ENCODE measurements around the gene TSPAN8.

DNA sequence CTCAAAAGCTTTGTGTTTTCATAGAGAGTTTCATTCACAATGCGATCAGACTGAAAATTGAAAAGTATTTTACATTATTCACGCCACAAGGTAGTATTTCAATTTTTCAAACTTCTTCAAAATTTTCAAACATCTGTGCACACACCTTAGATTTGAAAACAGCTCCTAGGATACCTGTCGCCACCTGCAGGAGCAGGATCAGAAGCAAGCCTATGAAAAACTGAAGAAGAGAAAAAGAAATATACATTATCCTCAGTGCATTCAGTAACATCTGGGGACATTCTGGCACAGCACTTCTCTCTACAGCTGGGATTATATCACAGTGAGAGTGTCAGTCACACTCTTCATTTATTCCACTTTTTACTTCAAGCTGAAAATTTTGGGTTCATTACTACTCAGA is 19.8 kb downstream of the TSPAN8 start:
- TF ChIP-seq, protein P1, sequence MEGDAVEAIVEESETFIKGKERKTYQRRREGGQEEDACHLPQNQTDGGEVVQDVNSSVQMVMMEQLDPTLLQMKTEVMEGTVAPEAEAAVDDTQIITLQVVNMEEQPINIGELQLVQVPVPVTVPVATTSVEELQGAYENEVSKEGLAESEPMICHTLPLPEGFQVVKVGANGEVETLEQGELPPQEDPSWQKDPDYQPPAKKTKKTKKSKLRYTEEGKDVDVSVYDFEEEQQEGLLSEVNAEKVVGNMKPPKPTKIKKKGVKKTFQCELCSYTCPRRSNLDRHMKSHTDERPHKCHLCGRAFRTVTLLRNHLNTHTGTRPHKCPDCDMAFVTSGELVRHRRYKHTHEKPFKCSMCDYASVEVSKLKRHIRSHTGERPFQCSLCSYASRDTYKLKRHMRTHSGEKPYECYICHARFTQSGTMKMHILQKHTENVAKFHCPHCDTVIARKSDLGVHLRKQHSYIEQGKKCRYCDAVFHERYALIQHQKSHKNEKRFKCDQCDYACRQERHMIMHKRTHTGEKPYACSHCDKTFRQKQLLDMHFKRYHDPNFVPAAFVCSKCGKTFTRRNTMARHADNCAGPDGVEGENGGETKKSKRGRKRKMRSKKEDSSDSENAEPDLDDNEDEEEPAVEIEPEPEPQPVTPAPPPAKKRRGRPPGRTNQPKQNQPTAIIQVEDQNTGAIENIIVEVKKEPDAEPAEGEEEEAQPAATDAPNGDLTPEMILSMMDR (IDR thresholded peaks at IDR 0.05 in 4 of 5, conservative IDR thresholded peaks at IDR 0.05 in 1 of 5): no peak
- no peak for TF ChIP-seq POLR2A (IDR thresholded peaks at IDR 0.05)
